Psoas muscle (tissue), 8 donors: ENCODE data around the gene TMEM248. TPM values are rescaled to one million over a fixed set of nuclear protein-coding genes. Genes with fewer than 3 reads are reported as not detected.
"Not testable (repeated sequence)": the region's sequence is repeated elsewhere in the genome, so short reads cannot be mapped to it uniquely, and the experiment has no call there.

ENCODE experiments used
- ATAC-seq, 4 donors: fragments of 200-7000 bp; cut with Tn5 transposase; one replicate each; pipeline ENCODE4 v1.9.1; 2020; ENCODE audit warnings: moderate library complexity in 3 of 4, mild to moderate bottlenecking in 2 of 4
- DNase-seq, 2 donors: peaks; one replicate each; pipeline ENCODE4 v3.0.0-alpha.2; 2020
- H3K27ac ChIP-seq: fragments of 200-600 bp; one replicate; pipeline ENCODE4 v1.8.0; 2022
- H3K27me3 ChIP-seq, 3 donors: fragments of 200-600 bp in 1 of 3; one replicate each; pipeline versions ENCODE4 v1.6.1 to v1.8.0; 2013 to 2022; ENCODE audit warnings: low read length in 2 of 3, mild to moderate bottlenecking in 2 of 3, moderate library complexity in 1 of 3; ENCODE audit not compliant: insufficient read depth in 3 of 3
- H3K36me3 ChIP-seq, 2 donors: fragments of 200-600 bp in 1 of 2; one replicate each; pipeline versions ENCODE4 v1.6.1 to v1.8.0; 2013 to 2022; ENCODE audit warnings: low read depth in 1 of 2, mild to moderate bottlenecking in 1 of 2, moderate library complexity in 1 of 2; ENCODE audit not compliant: insufficient read depth in 1 of 2
- H3K4me1 ChIP-seq: fragments of 200-600 bp; one replicate; pipeline ENCODE4 v1.8.0; 2022
- H3K4me3 ChIP-seq: fragments of 200-600 bp; one replicate; pipeline ENCODE4 v1.8.0; 2022; ENCODE audit warnings: mild to moderate bottlenecking
- H3K9me3 ChIP-seq: fragments of 200-600 bp; one replicate; pipeline ENCODE4 v1.8.0; 2022
- WGBS, 3 donors: extraction: QIAGEN DNeasy Blood & Tissue Kit; methylation state at CpG; one replicate each; pipeline versions ENCODE4 v1.1.6 to v1.1.7; 2013; 5-methylcytosine and 5-hydroxymethylcytosine counted together
- intact Hi-C, 2 donors: fragments of 100-400 bp; cut with DNase I; formaldehyde crosslinking; loops; one replicate each; pipeline versions ENCODE4 v1.11.0 to v1.14.2; 2022
- polyA plus RNA-seq, 3 donors: library from polyadenylated mRNA; stranded (reverse); fragments of 200-250 nt; gene quantifications; one replicate each; pipeline ENCODE4 v1.2.3, GENCODE V29; 2013
- total RNA-seq, 4 donors: library from RNA; stranded (reverse); fragmentation: NEBNext Ultra II Directional in 2 of 4; extraction: Animal tissue kit (Norgen Biotek cat#: 25700) in 2 of 4; gene quantifications; one replicate each; pipeline versions ENCODE4 v1.2.1 to v1.2.4, GENCODE V29; 2021 to 2023
- TF ChIP-seq, protein P1 (sequence below): fragments of 200-600 bp; IDR thresholded peaks from one replicate; pipeline ENCODE4 v1.8.0; 2022; ENCODE audit warnings: antibody characterized with exemption
- donor health status: healthy with polysubstance abuse.
- donor health status: DM: no; HTN: no; CAD: no; lungs with moderate emphysema.
- donor health status: Bipolar disorder and iron deficiency.
- donor health status: healthy.
- donor health status: DM: yes; HTN: yes; CAD: no.
- donor health status: DM: no; HTN: no; CAD: no.
- donor health status: DM: no; HTN: no; CAD: no.
- donor health status: DM: yes; HTN: yes; CAD: no.

Gene TMEM248
- total and polyA plus RNA-seq, 7 donors, result 16.0 to 38.6 (median 33.9) TPM

DNA sequence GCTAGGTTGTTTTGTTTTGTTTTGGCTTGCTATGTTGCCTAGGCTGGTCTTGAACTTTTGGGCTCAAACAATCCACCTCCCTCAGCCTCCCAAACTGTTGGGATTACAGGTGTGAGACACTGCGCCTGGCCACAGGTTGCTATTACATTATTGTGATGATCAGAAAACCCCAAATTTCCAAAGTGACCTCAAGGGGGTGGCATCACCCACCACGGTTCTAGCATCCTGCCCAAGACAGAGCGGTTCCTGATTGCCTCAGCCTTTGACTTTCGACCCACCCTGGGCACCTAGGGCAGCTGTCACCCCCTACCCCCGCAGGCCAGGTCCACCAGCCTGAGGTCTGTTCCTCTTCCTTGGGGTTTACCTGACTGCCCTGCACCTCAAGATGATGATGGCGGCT is 46.0 kb downstream of the TMEM248 start:
- Histone ChIP-seq H3K9me3 (no peaks in the 10 kb centered on the region), H3K4me1 (no peaks in the 10 kb centered on the region), H3K27ac (no peak overlapping the region), H3K27me3 (no peaks in the 10 kb centered on the region), H3K36me3 (no peaks in the 10 kb centered on the region), H3K4me3 (no peak overlapping the region)
- no peak for DNase-seq
- intact Hi-C loops, result no loop called here
- TF ChIP-seq, protein P1, sequence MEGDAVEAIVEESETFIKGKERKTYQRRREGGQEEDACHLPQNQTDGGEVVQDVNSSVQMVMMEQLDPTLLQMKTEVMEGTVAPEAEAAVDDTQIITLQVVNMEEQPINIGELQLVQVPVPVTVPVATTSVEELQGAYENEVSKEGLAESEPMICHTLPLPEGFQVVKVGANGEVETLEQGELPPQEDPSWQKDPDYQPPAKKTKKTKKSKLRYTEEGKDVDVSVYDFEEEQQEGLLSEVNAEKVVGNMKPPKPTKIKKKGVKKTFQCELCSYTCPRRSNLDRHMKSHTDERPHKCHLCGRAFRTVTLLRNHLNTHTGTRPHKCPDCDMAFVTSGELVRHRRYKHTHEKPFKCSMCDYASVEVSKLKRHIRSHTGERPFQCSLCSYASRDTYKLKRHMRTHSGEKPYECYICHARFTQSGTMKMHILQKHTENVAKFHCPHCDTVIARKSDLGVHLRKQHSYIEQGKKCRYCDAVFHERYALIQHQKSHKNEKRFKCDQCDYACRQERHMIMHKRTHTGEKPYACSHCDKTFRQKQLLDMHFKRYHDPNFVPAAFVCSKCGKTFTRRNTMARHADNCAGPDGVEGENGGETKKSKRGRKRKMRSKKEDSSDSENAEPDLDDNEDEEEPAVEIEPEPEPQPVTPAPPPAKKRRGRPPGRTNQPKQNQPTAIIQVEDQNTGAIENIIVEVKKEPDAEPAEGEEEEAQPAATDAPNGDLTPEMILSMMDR, result no peak
- WGBS, 3 donors, result 87 to 90% (median 88%) methylated on average over 6 of the region's 6 CpGs
- no peak for ATAC-seq

DNA sequence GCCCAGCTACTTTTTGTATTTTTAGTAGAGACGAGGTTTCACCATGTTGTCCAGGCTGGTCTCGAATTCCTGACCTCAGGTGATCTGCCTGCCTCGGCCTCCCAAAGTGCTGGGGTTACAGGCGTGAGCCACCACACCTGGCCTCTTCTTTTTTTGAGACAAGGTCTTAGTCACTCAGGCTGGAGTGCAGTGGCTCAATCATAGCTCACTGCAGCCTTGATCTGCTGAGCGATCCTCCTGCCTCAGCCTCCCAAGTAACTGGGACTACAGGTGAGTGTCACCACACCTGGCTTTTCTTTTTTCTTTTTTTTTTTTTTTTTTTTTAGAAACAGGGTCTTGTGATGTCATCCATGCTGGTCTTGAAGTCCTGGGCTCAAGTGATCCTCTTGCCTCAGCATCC is 48.0 kb downstream of the TMEM248 start:
- H3K4me1 ChIP-seq, DNase-seq, H3K27me3 ChIP-seq, H3K27ac ChIP-seq, ATAC-seq, intact Hi-C loops, H3K9me3 ChIP-seq, H3K4me3 ChIP-seq, H3K36me3 ChIP-seq: not testable (repeated sequence)
- 84 to 91% (median 88%) methylated on average over 5 of the region's 5 CpGs for WGBS, 3 donors

DNA sequence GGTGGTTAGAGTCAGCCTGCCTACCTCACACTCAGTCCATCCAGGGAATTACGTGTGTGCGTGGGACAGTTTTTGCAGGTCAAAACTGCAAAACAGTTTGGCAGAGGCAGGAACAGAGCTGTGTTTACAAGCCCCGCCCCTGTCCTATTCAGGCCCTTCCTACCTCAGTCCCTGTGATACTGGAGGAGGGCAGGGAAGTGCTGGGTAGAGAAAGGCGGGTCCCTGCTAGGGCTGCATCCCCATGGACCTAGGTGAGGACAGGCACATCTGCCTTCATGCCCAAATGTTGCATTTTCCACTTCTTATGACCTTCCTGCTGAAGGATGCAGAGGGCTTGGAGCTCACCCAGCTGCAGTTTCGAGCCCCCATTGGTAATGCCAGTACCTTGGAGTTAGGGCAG is 49.3 kb downstream of the TMEM248 start:
- ATAC-seq (no peak), DNase-seq (no peak)
- TF ChIP-seq, protein P1, result no peak
- peaks cover 0 to 2% of the 10 kb centered on the region in 2 donors for H3K36me3 ChIP-seq
- intact Hi-C loops, result no loop called here
- 81 to 83% (median 82%) methylated on average over 5 of the region's 5 CpGs for WGBS, 3 donors
- no peak overlapping the region for H3K4me3 ChIP-seq
- no peak overlapping the region for H3K27ac ChIP-seq
- no peaks in the 10 kb centered on the region for H3K27me3 ChIP-seq
- no peaks in the 10 kb centered on the region for H3K4me1 ChIP-seq
- H3K9me3 ChIP-seq, result no peaks in the 10 kb centered on the region

DNA sequence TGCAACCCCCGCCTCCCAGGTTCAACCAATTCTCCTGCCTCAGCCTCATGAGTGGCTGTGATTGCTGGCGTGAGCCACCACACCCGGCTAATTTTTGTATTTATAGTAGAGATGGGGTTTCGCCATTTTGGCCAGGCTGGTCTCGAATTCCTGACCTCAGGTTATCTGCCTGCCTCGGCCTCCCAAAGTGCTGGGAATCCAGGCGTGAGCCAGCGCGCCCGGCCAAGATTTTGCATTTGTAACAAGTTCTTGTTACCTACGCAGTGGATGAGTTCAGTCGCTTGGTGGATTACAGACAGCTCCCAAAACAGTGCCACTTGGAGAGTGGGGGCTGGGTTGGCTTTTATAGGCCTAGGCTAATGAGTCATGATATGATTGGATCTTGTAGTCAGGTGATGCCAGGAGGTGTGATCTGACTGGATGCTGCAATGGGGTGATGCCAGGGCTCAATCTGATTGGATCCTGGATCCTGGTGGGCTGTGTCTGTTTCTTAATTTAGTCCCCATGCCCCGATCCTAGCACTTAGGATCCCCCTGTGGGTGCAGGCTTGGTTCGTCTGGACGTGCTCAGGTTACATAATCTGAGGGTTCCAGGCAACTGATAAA is 54.1 kb downstream of the TMEM248 start:
- ATAC-seq (no peak), DNase-seq (no peak)
- peaks cover 0 to 2% of the 10 kb centered on the region in 2 donors for H3K36me3 ChIP-seq
- intact Hi-C loops, result no loop called here
- no peaks in the 10 kb centered on the region for H3K4me1 ChIP-seq
- TF ChIP-seq, protein P1, result no peak
- no peaks in the 10 kb centered on the region for H3K27me3 ChIP-seq
- no peak overlapping the region for H3K4me3 ChIP-seq
- no peaks in the 10 kb centered on the region for H3K9me3 ChIP-seq
- no peak overlapping the region for H3K27ac ChIP-seq
- WGBS, 3 donors, result 80 to 87% (median 83%) methylated on average over 15 of the region's 15 CpGs

DNA sequence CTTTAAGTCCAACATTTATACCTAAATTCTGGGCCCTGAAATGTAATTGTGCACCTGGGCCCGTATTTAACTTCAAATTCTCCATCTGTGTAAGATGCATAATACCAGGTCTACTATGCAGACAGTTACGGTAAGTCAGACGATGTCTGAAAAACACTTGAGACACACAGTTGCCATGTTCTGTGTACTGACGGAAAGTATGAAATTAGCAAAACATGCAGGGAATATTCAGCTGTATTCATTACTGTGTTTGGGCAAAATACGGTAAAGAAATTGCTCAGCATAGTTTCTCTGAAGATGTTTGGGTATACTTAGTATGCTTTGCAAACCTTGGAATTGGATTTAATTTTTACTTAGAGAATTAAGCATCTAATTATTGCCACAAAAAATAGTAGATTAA is 57.3 kb downstream of the TMEM248 start:
- not testable (repeated sequence) for ATAC-seq
- WGBS, 3 donors, result 68 to 84% (median 79%) methylated on average over 4 to 5 of the region's 5 CpGs

DNA sequence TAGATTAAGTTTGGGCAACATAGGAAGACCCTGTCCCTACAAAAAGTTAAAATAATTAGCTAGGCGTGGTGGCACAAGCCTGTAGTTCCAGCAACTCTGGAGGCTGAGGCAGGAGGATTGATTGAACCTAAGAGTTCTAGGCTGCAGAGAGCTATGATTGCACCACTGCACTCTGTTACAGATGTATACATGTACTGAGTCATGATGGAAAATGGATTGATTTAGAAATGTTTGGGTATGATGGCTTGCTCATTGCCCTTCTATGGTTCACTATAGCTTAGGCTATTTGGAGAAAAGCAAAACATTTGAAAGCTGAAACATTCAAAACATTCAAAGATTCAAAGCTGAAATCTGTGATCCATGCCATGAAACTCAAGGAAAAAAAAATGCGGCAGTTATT is 58.0 kb downstream of the TMEM248 start:
- H3K27ac ChIP-seq, H3K4me1 ChIP-seq, H3K4me3 ChIP-seq, H3K9me3 ChIP-seq, H3K27me3 ChIP-seq, DNase-seq, intact Hi-C loops, ATAC-seq, H3K36me3 ChIP-seq: not testable (repeated sequence)
- 93 to 94% (median 94%) methylated on average over 2 of the region's 2 CpGs for WGBS, 3 donors

More for the DNA sequence above, 57.3 kb downstream of the TMEM248 start:
- intact Hi-C loops, H3K9me3 ChIP-seq, DNase-seq, H3K36me3 ChIP-seq, H3K4me3 ChIP-seq, H3K27ac ChIP-seq, H3K4me1 ChIP-seq, H3K27me3 ChIP-seq: not testable (repeated sequence)

DNA sequence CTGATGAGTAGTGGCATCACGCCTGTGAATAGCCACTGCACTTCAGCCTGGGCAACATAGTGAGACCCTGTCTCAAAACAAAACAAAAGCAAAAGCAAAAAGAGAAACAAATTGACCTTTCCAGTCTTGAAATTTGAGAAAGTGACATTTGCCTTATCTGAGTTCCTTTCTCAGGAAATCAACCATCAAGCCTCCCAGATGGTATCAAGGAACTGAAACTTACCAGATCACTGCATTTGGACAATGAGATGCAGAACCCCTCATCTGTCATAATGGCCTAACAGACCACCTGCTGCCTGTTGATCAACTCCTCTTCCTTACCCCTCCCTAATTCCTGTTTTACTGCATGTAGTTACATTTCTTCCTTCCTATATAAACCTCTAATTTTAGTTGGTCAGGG is 59.3 kb downstream of the TMEM248 start:
- H3K27me3 ChIP-seq, H3K4me3 ChIP-seq, H3K36me3 ChIP-seq, intact Hi-C loops, DNase-seq, H3K4me1 ChIP-seq, ATAC-seq, H3K27ac ChIP-seq, H3K9me3 ChIP-seq: not testable (repeated sequence)
- WGBS, 3 donors, result 81 to 98% (median 91%) methylated on average over 1 of the region's 1 CpG

DNA sequence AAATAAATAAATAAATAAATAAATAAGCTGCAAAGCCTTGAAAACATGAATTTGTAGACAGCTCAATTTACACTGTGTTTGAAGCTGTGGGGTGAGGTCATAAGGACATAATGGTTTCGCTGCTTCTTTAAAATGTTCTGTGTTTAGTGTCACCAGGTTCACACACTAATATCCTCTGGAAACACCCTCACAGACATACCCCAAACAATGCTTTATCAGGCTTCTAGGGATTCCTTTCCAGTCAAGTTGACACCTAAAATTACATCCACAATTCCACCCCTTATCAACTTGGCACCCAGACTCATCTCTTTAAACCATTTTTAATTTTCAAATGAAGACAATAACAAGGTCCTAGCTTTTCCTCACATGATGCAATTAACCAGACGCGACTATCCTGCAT is 68.5 kb downstream of the TMEM248 start:
- not testable (repeated sequence) for ATAC-seq

DNA sequence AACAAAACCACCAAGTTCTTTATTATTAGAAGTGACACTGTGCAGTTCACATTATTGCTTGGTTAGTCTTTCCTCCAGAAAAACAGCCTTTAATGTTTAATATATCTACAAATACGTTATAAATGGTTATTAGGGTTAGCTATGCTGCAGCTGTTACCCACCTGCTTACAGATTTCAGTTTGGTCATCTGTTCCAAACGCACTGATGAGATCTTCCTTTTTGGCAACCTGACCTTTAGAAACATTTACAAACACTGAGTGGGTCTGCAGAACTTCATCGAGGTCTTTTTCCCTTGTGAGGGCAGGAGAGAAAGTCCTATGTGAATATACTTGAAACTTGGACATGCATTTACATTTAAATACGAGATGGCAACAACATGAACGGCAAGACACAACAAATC is 73.0 kb downstream of the TMEM248 start:
- H3K9me3 ChIP-seq, intact Hi-C loops, DNase-seq, H3K27me3 ChIP-seq, ATAC-seq: not testable (repeated sequence)
- H3K4me1 ChIP-seq, result peaks cover 17% of the 10 kb centered on the region
- 14 to 29% (median 22%) methylated on average over 5 of the region's 5 CpGs for WGBS, 3 donors
- peak overlapping the region; percentile 83 for H3K4me3 ChIP-seq
- H3K27ac ChIP-seq, result peak overlapping the region; percentile 99
- peaks cover 0 to 56% of the 10 kb centered on the region in 2 donors for H3K36me3 ChIP-seq

More for the DNA sequence above, 68.5 kb downstream of the TMEM248 start:
- H3K27ac ChIP-seq, H3K4me3 ChIP-seq, H3K27me3 ChIP-seq, DNase-seq, H3K9me3 ChIP-seq, intact Hi-C loops: not testable (repeated sequence)
- WGBS, 3 donors, result 93 to 100% (median 100%) methylated on average over 1 of the region's 3 CpGs
- Histone ChIP-seq H3K4me1 (peaks cover 10% of the 10 kb centered on the region), H3K36me3 (peaks cover 5 to 78% of the 10 kb centered on the region in 2 donors)
